ENCODE measurements around the gene PRM1. TPM values are rescaled to one million over a fixed set of nuclear protein-coding genes. Genes with fewer than 3 reads are reported as not detected.
A peak's percentile ranks its signal among the peaks of the same experiment; 100 is the strongest.

Gene PRM1
- total and polyA plus RNA-seq, 8 donors, result not detected

- Histone ChIP-seq H3K4me1 (no peaks in the 10 kb centered on the region), H3K4me3 (no peak overlapping the region), H3K9me3 (no peaks in the 10 kb centered on the region), H3K36me3 (no peaks in the 10 kb centered on the region), H3K27ac (no peak overlapping the region), H3K27me3 (no peaks in the 10 kb centered on the region)
- intact Hi-C loops (cut with DNase I), result no loop called here
- WGBS, 2 donors, result 75 to 78% methylated on average over 6 of the region's 6 CpGs
- ATAC-seq (no peak), FAIRE-seq (no peak), DNase-seq (no peak)
- TF ChIP-seq CTCF (IDR thresholded peaks at IDR 0.05), result no peak
Measured at GRCh38 chr16:11272484-11272883, 8.6 kb downstream of the PRM1 start.

DNA sequence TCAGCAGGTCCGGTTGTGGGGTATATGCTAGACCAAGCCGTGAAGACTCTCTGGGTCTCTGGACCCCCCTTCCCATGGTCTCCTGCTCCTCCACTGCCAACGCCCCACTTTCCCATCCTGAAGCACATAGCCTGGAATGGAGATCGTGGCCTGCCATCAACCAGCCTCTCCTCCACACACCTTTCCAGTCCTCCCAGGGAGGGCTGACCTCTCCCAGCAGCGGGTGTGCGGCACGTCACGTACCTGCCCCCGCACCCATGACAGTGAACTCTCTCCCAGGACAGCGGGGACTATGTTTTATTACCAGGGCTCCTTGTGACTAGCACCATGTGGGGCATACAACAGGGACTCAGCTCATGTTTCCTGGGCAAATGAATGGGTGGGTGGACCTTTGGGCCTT is 9.5 kb downstream of the PRM1 start:
- no peak for DNase-seq
- ATAC-seq, result no peak

DNA sequence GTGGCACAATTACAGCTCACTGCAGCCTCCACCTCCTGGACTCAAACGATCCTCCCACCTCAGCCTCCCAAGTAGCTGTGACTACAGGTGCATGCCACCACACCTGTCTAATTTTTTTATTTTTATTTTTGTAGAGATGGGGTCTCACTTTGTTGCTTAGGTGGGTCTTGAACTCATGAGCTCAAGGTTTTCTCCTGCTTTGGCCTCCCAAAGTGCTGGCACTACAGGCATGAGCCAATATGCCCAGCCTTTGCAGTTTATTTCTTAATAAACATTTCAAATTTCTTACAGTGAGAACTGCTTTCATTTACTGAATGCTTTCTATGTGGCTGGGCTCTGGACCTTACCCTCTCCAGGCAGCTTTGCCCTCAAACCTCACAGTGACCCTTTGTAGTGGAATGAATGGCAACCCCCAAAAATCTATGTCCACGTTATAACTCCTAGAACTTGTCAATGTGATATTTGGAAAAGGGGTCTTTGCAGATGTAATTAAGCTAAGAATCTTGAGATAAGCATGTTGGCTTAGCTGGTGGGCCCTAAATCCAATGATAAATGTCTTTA is 10.4 kb downstream of the PRM1 start:
- WGBS, 2 donors, result 84 to 95% methylated on average over 2 of the region's 2 CpGs
- no peaks in the 10 kb centered on the region for H3K27me3 ChIP-seq
- DNase-seq (no peak), ATAC-seq (no peak), FAIRE-seq (no peak)
- no peak overlapping the region for H3K4me3 ChIP-seq
- peaks cover 0 to 3% (median 0%) of the 10 kb centered on the region in 3 donors for H3K4me1 ChIP-seq
- no peak overlapping the region for H3K27ac ChIP-seq
- H3K36me3 ChIP-seq, result no peaks in the 10 kb centered on the region
- no peak for TF ChIP-seq CTCF (IDR thresholded peaks at IDR 0.05)
- no peaks in the 10 kb centered on the region for H3K9me3 ChIP-seq
- intact Hi-C loops (cut with DNase I), result no loop called here

More for the DNA sequence above, 9.5 kb downstream of the PRM1 start:
- intact Hi-C loops (cut with DNase I), result no loop called here
- Histone ChIP-seq H3K36me3 (no peaks in the 10 kb centered on the region), H3K4me1 (no peaks in the 10 kb centered on the region), H3K4me3 (no peak overlapping the region), H3K27ac (no peak overlapping the region), H3K27me3 (no peaks in the 10 kb centered on the region), H3K9me3 (no peaks in the 10 kb centered on the region)
- FAIRE-seq, result no peak
- WGBS, 2 donors, result 86 to 93% methylated on average over 10 of the region's 10 CpGs
- TF ChIP-seq CTCF (IDR thresholded peaks at IDR 0.05), result no peak

DNA sequence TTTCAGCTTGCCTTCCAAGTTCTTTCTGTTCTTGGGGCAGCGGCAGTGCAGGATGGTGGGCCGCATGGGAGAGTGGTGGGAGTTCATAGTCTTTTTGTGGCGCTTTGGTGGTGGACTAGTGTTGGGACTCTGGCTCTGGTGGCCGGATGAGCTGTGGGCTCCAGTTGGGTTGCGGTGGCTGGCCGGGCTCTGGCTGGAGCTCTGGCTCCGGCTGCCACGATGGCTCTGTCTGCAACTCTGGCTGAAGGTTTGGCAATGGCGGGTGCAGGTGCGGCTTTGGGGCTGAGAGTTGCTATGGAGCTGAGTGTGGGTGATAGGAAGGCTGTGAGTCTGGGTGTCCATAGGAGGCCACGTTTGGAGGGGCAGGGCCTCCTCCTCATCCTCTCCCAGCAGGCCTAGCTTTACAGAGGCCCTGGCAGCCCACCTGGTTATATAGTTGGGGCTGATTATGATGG is 12.2 kb downstream of the PRM1 start, which contains the start of gene TNP2:
Gene TNP2 (minus strand): TSS at position 405 of the 455 bp plus-strand sequence. CDS start 63 bp downstream, at position 342.
- Histone ChIP-seq H3K36me3 (no peaks in the 10 kb centered on the region), H3K4me3 (no peak within 1 kb of the TSS), H3K4me1 (peaks cover 0 to 3% (median 0%) of the 10 kb centered on the region in 3 donors), H3K9me3 (no peaks in the 10 kb centered on the region), H3K27me3 (no peaks in the 10 kb centered on the region), H3K27ac (no peak within 1 kb of the TSS)
- intact Hi-C loops (cut with DNase I), result no loop called here
- no peak for DNase-seq
- no peak for ATAC-seq
- TF ChIP-seq CTCF (IDR thresholded peaks at IDR 0.05), result no peak
- no peak for FAIRE-seq
- 91 to 93% methylated on average over 11 of the region's 11 CpGs for WGBS, 2 donors

- H3K4me1 ChIP-seq, result peaks cover 0 to 3% (median 0%) of the 10 kb centered on the region in 3 donors
- H3K9me3 ChIP-seq, result no peaks in the 10 kb centered on the region
- intact Hi-C loops (cut with DNase I), result no loop called here
- no peak overlapping the region for H3K4me3 ChIP-seq
- no peak for TF ChIP-seq CTCF (IDR thresholded peaks at IDR 0.05)
- H3K27ac ChIP-seq, result peak overlapping the region in 1 of 4 donors; percentile 33
- FAIRE-seq (no peak), ATAC-seq (peak in 2 of 4 donors; percentile 15 to 31), DNase-seq (no peak)
- no peaks in the 10 kb centered on the region for H3K27me3 ChIP-seq
- no peaks in the 10 kb centered on the region for H3K36me3 ChIP-seq
- 69 to 72% methylated on average over 7 of the region's 7 CpGs for WGBS, 2 donors
Measured at GRCh38 chr16:11265124-11265523, 16.0 kb downstream of the PRM1 start.

Measured in pancreas (tissue), 10 donors.